ENCODE results near the gene MMP1. TPM values are rescaled to one million over a fixed set of nuclear protein-coding genes. Genes with fewer than 3 reads are reported as not detected.

The MMP1 gene
- total RNA-seq, 1 donor from 2014 or later = not detected

GRCh38 chr11:102761646-102762238, 36.2 kb downstream of the MMP1 start:
- no peak overlapping the region for H3K4me3 Mint-ChIP-seq (ENCODE audit: unreplicated experiment)
- no peak for DNase-seq (ENCODE audit: low spot score)
- no peaks in the 10 kb centered on the region for H3K9me3 Mint-ChIP-seq (ENCODE audit: unreplicated experiment)
- H3K27me3 Mint-ChIP-seq (ENCODE audit: unreplicated experiment) = peaks cover 2% of the 10 kb centered on the region
- H3K27ac Mint-ChIP-seq (ENCODE audit: unreplicated experiment) = peak overlapping the region; percentile 25
- no peak for TF ChIP-seq CTCF (IDR thresholded peaks at IDR 0.05; ENCODE audit: unreplicated experiment)
- H3K4me1 Mint-ChIP-seq (ENCODE audit: unreplicated experiment) = peaks cover 37% of the 10 kb centered on the region
- no peaks in the 10 kb centered on the region for H3K36me3 Mint-ChIP-seq (ENCODE audit: low read depth, unreplicated experiment)

GRCh38 chr11:102760344-102761035, 37.5 kb downstream of the MMP1 start:
- H3K4me3 Mint-ChIP-seq (ENCODE audit: unreplicated experiment) = no peak overlapping the region
- DNase-seq (ENCODE audit: low spot score) = no peak

GRCh38 chr11:102757823-102758549, 40.0 kb downstream of the MMP1 start:
- H3K27ac Mint-ChIP-seq (ENCODE audit: unreplicated experiment) = peak overlapping the region; percentile 74
- H3K4me3 Mint-ChIP-seq (ENCODE audit: unreplicated experiment) = no peak overlapping the region
- no peak for TF ChIP-seq CTCF (IDR thresholded peaks at IDR 0.05; ENCODE audit: unreplicated experiment)
- H3K4me1 Mint-ChIP-seq (ENCODE audit: unreplicated experiment) = peaks cover 37% of the 10 kb centered on the region
- H3K27me3 Mint-ChIP-seq (ENCODE audit: unreplicated experiment) = peaks cover 3% of the 10 kb centered on the region
- H3K9me3 Mint-ChIP-seq (ENCODE audit: unreplicated experiment) = no peaks in the 10 kb centered on the region
- H3K36me3 Mint-ChIP-seq (ENCODE audit: low read depth, unreplicated experiment) = peaks cover 4% of the 10 kb centered on the region
- no peak for DNase-seq (ENCODE audit: low spot score)

More at GRCh38 chr11:102760344-102761035, 37.5 kb downstream of the MMP1 start:
- Mint-ChIP-seq H3K9me3 (ENCODE audit: unreplicated experiment) (no peaks in the 10 kb centered on the region), H3K27ac (ENCODE audit: unreplicated experiment) (no peak overlapping the region), H3K4me1 (ENCODE audit: unreplicated experiment) (peaks cover 37% of the 10 kb centered on the region), H3K36me3 (ENCODE audit: low read depth, unreplicated experiment) (no peaks in the 10 kb centered on the region), H3K27me3 (ENCODE audit: unreplicated experiment) (peaks cover 2% of the 10 kb centered on the region)
- no peak for TF ChIP-seq CTCF (IDR thresholded peaks at IDR 0.05; ENCODE audit: unreplicated experiment)

- Mint-ChIP-seq H3K9me3 (ENCODE audit: unreplicated experiment) (no peaks in the 10 kb centered on the region), H3K27me3 (ENCODE audit: unreplicated experiment) (peaks cover 3% of the 10 kb centered on the region), H3K27ac (ENCODE audit: unreplicated experiment) (no peak overlapping the region), H3K4me3 (ENCODE audit: unreplicated experiment) (no peak overlapping the region), H3K36me3 (ENCODE audit: low read depth, unreplicated experiment) (peaks cover 4% of the 10 kb centered on the region), H3K4me1 (ENCODE audit: unreplicated experiment) (peaks cover 15% of the 10 kb centered on the region)
- no peak for TF ChIP-seq CTCF (IDR thresholded peaks at IDR 0.05; ENCODE audit: unreplicated experiment)
- DNase-seq (ENCODE audit: low spot score) = no peak
Measured at GRCh38 chr11:102753267-102753666, 44.7 kb downstream of the MMP1 start.
